Measurements from ENCODE around the gene MSRB2. TPM values are rescaled to one million over a fixed set of nuclear protein-coding genes. Genes with fewer than 3 reads are reported as not detected.

MSRB2 gene
- total and polyA plus RNA-seq, 8 donors = 2.4 to 14.3 (median 7.6) TPM

GRCh38 chr10:23171232-23171876 lies 76.0 kb downstream of the MSRB2 start:
- peak overlapping the region in 2 of 4 donors; percentile 56 to 62 for H3K4me3 ChIP-seq
- ATAC-seq (peak in 3 of 4 donors; percentile 24 to 44 (median 27)), FAIRE-seq (no peak), DNase-seq (peak in 5 of 6 donors; percentile 57 to 80 (median 68))
- peaks cover 0 to 5% (median 0%) of the 10 kb centered on the region in 3 donors for H3K4me1 ChIP-seq
- H3K9me3 ChIP-seq = no peaks in the 10 kb centered on the region
- no peak for TF ChIP-seq CTCF (IDR thresholded peaks at IDR 0.05)
- WGBS, 2 donors = 23 to 27% methylated on average over 26 of the region's 26 CpGs
- H3K36me3 ChIP-seq = no peaks in the 10 kb centered on the region
- intact Hi-C loops (cut with DNase I) = no loop called here
- H3K27ac ChIP-seq = no peak overlapping the region
- H3K27me3 ChIP-seq = no peaks in the 10 kb centered on the region

Other genes with a start within 250 kb of the MSRB2 start
- under 1 TPM in 1 of 6 donors, not detected in 5; 0.25 TPM for gene ARMC3, start 167.5 kb upstream of the MSRB2 start, total RNA-seq
- gene ARMC3, start 167.5 kb upstream of the MSRB2 start, polyA plus RNA-seq = under 1 TPM in 1 of 2 donors, not detected in 1; 0.05 TPM
- 10 to 100 TPM; 29.4 to 70.8 (median 52.0) TPM for gene PTF1A, start 96.7 kb downstream of the MSRB2 start, total RNA-seq
- 10 to 100 TPM; 16.8 to 20.5 TPM for gene PTF1A, start 96.7 kb downstream of the MSRB2 start, polyA plus RNA-seq
- under 1 TPM in 4 of 6 donors, not detected in 2; 0.06 to 0.16 (median 0.10) TPM for gene C10orf67, start 249.2 kb downstream of the MSRB2 start, total RNA-seq
- under 1 TPM in 1 of 2 donors, not detected in 1; 0.02 TPM for gene C10orf67, start 249.2 kb downstream of the MSRB2 start, polyA plus RNA-seq

Measured in pancreas (tissue), 10 donors.